Bronchus fibroblast of lung (primary cell): ENCODE measurements around the gene EREG. TPM values are rescaled to one million over a fixed set of nuclear protein-coding genes. Genes with fewer than 3 reads are reported as not detected.

ENCODE experiments used
- total RNA-seq: library from RNA; depleted of rRNA; stranded (reverse); fragments of >200 nt; gene quantifications from 2 replicates; pipeline ENCODE4 v1.2.3, GENCODE V29; 2015

EREG gene, protein sequence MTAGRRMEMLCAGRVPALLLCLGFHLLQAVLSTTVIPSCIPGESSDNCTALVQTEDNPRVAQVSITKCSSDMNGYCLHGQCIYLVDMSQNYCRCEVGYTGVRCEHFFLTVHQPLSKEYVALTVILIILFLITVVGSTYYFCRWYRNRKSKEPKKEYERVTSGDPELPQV
- total RNA-seq, result 5.1 and 5.9 TPM in 2 replicates

DNA sequence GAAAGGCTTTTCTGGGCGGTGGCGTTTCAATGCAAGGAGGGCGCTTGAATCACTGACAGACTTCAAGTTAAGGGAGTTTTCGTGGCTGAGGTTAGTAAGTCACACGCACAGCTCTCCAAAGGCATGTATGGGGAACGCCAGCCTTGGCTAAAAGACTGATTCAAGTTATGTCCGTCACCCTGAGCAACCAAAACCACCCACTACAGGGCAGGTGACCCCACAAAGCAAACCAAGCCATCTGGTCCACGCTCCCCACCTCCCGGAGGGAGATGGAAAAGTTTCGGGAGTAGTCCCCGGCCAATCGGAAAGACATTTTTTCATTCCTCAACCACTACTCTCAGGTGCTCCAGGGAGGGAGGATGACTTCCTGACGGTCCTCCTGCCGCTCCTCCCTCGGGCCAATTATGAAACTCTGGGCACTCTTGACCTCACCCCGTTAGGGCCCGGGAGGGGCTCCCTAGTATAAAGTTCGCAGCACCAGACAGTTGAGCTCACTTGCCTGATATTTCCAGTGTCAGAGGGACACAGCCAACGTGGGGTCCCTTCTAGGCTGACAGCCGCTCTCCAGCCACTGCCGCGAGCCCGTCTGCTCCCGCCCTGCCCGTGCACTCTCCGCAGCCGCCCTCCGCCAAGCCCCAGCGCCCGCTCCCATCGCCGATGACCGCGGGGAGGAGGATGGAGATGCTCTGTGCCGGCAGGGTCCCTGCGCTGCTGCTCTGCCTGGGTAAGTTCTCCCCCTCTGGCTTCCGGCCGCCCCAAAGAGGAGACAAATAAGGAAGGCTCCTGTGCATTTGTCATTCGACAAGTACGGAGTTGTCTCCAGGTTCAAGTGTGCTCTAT, at the start of gene EREG:
Gene EREG, plus strand, starts transcription at position 494 of the 840 bp plus-strand sequence. Its CDS starts 164 bp downstream, at position 658.

Other genes with a start within 250 kb of the EREG start
- 4.9 and 10.9 TPM in 2 replicates for gene MTHFD2L, start 207.0 kb upstream of the EREG start, total RNA-seq
- not detected in 2 replicates for gene EPGN, start 56.7 kb upstream of the EREG start, total RNA-seq
- gene AREG, start 80.0 kb downstream of the EREG start, total RNA-seq, result 10.0 and 19.0 TPM in 2 replicates